DMS53 treated with DMSO at 0.1 percent for 48 hours (cell line): ENCODE data around the gene FRAT2.

ENCODE experiments used
- DNase-seq: peaks from one replicate; lab custom pipeline; 2025; ENCODE audit not compliant: unreplicated experiment; lab: John Stamatoyannopoulos, UW

FRAT2 gene

GRCh38 chr10:97334370-97335175 lies at the start of gene FRAT2:
FRAT2 (minus strand) TSS chr10:97334729; CDS start chr10:97334572, 157 bp downstream.
- peak; percentile 70 for DNase-seq

- DNase-seq = no peak
Observed at GRCh38 chr10:97384156-97384555, 49.6 kb upstream of the FRAT2 start.

GRCh38 chr10:97383159-97383558 lies 48.6 kb upstream of the FRAT2 start:
- DNase-seq = no peak

GRCh38 chr10:97381626-97382025 lies 47.1 kb upstream of the FRAT2 start:
- DNase-seq = no peak

GRCh38 chr10:97380516-97380915 lies 46.0 kb upstream of the FRAT2 start:
- no peak for DNase-seq

- no peak for DNase-seq
Observed at GRCh38 chr10:97378933-97379921, 44.7 kb upstream of the FRAT2 start.

GRCh38 chr10:97376413-97376812 lies 41.9 kb upstream of the FRAT2 start:
- DNase-seq = no peak

- DNase-seq = no peak
Observed at GRCh38 chr10:97373456-97373855, 38.9 kb upstream of the FRAT2 start.

GRCh38 chr10:97372233-97372875 lies 37.8 kb upstream of the FRAT2 start:
- DNase-seq = no peak

- DNase-seq = no peak
Observed at GRCh38 chr10:97371696-97372095, 37.2 kb upstream of the FRAT2 start.

GRCh38 chr10:97367126-97367649 lies 32.7 kb upstream of the FRAT2 start:
- DNase-seq = no peak

- no peak for DNase-seq
Observed at GRCh38 chr10:97366572-97366971, 32.0 kb upstream of the FRAT2 start.

- DNase-seq = no peak
Observed at GRCh38 chr10:97365761-97366351, 31.3 kb upstream of the FRAT2 start.

GRCh38 chr10:97363071-97363470 lies 28.5 kb upstream of the FRAT2 start:
- peak; percentile 22 for DNase-seq

- no peak for DNase-seq
Observed at GRCh38 chr10:97362310-97363033, 27.9 kb upstream of the FRAT2 start.

GRCh38 chr10:97361537-97361901 lies 27.0 kb upstream of the FRAT2 start:
- DNase-seq = no peak

GRCh38 chr10:97360705-97361536 lies 26.4 kb upstream of the FRAT2 start:
- DNase-seq = no peak

- DNase-seq = no peak
Observed at GRCh38 chr10:97358781-97359180, 24.3 kb upstream of the FRAT2 start.

- DNase-seq = no peak
Observed at GRCh38 chr10:97358349-97358748, 23.8 kb upstream of the FRAT2 start.
